NCI-H524 treated with DMSO at 0.1 percent for 48 hours (cell line): Measurements from ENCODE around the gene FBXL15.

Experiments
- DNase-seq: peaks from one replicate; lab custom pipeline; 2025; lab: John Stamatoyannopoulos, UW

FBXL15 gene, protein sequence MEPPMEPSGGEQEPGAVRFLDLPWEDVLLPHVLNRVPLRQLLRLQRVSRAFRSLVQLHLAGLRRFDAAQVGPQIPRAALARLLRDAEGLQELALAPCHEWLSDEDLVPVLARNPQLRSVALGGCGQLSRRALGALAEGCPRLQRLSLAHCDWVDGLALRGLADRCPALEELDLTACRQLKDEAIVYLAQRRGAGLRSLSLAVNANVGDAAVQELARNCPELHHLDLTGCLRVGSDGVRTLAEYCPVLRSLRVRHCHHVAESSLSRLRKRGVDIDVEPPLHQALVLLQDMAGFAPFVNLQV

DNA sequence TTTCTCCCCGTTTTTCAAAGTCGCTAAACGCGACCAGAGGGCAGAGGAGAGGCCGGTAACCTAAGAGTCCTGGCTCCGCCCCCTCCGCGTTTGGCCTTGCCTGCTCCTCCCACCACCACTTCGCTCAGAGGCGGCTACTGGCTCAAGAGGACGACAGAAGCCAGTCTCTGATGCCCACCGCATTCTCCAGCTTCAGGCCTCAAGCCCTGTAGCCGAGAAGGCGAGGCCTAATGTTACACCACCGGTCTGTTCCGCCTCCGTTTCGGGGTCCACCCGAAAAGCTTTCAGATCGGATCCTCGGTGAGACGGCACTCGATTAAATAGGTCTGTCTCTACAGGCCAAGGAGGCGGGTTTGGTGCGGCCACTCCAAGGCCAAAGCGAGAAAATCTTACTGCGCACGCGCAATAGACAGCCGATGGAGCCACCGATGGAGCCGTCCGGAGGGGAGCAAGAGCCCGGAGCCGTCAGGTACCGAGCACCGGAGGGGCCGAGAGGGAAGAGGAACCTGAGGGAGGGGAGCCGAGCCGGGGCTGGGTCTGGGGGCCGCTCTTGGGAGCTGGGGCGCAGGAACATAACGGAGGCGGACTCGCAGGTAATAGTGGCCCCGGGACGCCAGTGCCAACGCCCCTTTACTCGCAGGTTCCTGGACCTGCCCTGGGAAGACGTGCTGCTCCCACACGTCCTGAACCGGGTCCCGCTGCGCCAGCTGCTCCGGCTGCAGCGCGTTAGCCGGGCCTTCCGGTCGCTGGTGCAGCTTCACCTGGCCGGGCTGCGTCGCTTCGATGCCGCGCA, at the start of gene FBXL15:
Gene FBXL15 (plus strand): TSS at position 123 of the 793 bp plus-strand sequence. CDS start 294 bp downstream, at position 417.
- DNase-seq, result peak; percentile 52

DNA sequence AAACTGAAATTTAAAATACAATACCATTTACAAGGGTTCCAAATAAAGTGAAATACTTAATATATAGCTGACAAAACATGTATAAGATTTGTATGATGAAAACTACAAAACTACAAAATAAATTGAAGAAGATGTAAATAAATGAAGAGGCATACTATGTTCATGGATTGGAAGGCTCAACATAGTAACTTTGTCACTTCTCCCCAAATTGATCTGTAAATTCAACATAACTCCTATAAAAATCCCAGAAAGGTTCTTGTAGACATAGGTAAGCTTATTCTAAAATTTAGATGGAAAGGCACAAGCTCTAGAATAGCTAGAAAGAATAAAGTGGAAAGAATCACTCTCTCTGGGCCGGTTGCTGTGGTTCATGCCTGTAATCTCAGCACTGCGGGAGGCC, 49.3 kb upstream of the FBXL15 start:
- DNase-seq, result no peak

DNA sequence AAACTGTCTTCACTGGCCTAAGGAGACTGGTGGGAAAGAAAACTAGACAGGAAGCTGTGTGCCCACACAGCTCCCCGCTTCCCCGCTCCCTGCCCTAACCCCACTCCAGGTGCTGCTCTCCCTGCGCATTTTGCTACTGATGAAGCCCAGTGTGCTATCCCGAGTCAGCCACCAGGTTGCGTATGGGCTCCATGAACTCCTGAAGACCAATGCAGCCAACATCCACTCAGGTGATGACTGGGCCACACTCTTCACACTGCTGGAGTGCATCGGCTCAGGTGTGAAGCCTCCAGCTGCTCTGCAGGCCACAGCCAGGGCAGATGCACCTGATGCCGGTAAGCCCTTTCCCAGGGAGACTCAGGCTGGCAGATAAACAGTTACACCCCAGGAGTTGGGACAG, 45.4 kb upstream of the FBXL15 start:
- no peak for DNase-seq

DNA sequence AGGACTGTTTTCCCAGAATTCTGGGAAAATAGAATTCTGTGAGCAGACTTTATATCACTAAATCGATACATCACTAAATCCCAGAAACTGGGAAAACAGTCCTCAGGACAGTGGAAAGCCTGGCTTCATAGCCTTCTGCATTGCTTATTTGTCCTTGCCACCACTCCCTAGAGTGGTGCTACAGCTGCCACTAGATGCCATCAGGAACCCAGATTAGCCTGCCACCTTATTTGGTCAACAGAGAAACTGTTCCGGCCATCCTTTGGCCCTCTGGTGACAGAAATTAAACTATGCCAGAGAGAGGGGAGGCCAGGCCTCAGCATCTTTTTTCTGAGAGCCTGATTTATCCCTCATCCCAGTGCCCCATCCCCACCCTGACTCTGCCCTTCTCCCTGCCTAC, 44.8 kb upstream of the FBXL15 start:
- no peak for DNase-seq

DNA sequence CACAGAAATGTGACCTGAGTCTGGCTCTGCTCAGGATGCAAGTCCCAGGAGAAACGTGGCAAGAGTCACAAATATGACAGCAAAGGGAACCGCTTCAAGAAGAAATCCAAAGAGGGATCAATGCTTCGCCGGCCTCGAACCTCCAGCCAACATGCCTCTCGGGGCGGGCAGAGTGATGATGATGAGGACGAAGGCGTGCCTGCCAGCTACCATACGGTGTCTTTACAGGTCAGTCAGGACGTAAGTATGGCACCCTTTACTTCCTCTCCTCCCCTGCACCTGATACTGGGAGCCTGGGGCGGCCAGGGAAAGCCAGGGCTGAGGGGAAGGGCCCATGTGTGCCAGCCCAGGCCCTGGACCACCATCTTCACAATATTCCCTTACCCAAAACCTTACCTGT, 43.7 kb upstream of the FBXL15 start:
- no peak for DNase-seq

DNA sequence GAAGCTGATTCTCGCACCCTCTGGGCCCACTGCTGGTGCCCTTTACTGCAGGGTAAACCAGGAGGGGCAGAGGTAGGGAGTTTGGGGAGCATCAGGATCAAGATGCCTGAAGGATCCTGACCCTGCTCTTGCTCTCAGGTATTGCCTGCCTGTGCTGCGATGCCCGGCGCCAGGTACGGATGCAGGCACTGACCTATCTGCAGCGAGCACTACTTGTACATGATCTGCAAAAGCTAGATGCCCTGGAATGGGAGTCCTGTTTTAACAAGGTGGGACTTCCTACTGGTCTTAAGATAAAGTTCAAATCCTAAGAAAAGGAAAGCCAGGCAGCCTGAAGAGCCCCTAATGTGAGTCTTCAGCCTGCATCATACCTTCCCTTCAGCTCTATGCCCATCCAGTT, 41.3 kb upstream of the FBXL15 start:
- no peak for DNase-seq

DNA sequence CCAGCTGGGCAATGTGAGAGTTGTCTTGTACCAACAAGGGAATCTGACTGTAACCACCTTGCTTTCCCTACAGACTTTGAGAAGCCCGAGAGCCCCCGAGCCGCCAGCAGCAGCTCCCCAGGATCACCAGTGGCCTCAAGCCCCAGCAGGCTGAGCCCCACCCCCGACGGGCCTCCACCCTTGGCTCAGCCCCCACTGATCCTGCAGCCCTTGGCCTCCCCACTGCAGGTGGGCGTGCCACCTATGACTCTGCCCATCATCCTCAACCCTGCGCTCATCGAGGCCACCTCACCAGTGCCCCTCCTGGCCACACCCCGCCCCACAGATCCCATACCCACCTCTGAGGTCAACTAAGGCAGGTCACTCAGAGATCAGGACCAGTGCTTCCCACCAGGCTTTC, 38.7 kb upstream of the FBXL15 start:
- DNase-seq, result no peak

DNA sequence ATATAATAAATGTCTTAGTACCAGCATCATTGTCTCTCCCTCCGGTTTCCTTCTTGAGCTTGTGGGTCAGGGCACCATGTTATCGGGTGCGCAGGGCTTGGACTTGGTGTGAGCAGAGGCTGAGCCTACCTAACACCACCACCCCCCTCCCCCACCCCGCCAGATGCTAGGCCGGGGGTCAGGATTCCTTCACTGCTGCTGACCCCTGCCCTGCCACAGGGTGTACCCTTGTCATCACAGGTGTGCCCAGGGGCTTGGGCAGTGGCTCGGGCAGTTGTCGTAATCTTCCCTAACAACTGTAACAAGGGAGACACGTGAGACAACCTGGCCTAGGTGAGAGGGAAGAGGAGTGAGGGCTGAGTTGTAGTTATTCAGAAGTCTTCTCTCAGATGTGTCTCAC, 37.8 kb upstream of the FBXL15 start:
- DNase-seq, result no peak

DNA sequence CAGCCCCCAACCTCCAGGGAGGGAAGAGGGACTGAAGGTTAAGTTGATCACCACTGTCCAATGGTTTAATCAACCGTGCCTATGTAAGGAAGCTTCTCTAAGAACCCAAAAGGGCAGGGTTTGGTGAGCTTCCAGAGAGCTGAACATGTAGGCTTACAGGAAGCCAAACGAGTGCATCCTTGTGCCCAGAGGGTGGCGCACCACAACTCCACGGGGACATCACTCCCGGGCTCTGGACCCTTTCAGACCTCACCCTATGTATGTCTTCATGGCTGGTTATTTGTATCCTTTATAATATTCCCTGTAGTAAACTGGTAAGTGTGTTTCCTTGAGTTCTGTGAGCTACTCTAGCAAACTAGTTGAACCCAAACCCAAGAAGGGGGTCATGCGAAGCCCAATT, 36.6 kb upstream of the FBXL15 start:
- DNase-seq, result no peak

DNA sequence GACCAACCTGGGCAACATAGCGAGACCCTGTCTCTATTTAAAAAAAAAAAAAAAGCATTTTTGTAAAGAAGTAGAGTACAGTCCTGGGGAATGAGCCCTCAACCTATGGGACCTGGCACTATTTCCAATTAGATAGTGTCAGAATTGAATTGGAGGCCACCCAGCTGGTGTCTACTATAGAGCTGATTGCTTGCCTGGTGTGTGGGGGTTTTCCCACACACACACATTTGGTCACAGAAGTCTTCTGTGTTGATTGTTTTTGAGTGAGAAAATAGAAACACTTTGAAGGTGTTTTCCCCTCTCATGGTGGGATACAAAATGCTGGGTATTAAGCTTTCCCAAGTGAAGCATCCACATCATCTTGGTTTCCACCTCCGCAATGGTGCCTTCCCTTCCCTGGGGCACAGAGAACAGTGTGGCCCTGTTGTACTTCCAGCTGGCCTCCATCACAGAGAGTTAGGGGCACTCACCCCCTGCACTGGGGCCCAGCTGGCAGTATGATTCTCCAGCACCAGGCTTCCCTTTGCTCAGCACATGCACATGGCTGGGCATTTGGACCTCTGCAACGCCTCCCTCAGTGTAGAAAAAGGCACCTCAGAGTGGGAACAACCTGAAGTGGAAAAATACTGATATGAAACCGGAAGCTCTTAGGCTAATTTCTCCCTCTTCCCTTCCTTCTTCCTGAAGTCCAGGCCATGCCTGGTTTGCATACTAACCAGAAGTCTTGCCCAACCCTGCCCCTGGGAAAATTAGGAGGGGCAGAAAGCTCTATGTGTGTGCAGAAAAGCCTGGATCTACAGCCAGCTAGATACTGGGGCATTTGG, 35.8 kb upstream of the FBXL15 start:
- no peak for DNase-seq

DNA sequence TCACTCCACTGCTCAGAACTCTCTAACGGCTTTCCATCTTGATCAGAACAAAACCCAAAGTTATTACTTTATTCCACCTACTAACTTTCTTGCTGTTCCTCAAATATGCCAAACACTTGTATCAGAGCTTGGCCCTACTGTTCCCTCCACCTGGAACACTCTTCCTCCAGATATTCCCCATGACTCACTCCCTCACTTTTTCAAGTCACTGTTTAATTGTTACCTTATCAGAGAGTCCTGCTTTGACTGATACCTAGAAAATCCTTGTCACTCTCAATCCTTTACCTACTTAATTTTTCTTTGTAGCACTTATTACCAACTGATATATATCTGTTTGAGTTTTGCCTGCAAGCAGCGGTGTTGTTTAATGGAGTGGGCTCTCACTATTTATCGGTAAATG, 30.7 kb upstream of the FBXL15 start:
- DNase-seq, result no peak

DNA sequence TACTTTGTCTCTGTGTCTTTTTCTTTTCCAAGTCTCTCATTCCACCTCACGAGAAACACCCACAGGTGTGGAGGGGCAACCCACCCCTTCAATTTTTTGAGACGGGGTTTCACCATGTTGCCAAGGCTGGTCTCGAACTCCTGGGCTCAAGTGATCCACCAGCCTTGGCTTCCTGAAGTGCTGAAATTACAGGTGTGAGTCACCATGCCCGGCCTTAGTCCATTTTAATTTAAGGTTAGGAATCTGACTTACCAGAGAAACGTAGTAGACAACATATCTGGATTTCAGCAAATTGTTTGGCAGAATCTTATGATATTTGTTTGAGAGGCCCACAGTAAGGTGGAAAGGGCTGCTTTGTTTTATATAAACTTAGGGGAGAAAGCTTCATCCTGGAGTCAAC, 28.3 kb upstream of the FBXL15 start:
- DNase-seq, result no peak

DNA sequence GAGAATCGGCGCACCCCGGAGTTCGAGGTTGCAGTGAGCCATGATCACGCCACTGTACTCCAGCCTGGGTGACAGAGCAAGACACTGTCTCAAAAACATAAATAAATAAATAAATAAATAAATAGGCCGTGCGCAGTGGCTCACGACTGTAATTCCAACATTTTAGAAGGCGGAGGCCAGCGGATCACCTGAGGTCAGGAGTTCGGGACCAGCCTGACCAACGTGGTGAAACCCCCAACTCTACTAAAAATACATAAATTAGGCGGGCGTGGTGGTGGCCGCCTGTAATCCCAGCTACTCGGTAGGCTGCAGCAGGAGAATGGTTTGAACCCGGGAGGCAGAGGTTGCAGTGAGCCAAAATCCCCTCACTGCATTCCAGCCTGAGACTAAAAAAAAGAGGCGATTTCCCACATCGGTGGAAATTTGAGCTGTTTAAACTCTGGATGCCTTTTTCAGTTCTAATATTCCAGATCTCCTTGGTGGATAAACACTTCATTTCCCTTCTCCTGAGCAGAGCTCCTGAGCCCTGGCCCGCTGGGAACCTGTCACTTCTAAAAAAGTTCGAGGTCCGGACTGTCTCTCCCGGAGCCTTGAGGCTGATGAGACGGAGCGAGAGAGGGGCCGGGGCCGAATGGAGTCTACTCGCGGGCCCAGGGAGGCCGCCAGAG, 27.1 kb upstream of the FBXL15 start:
- DNase-seq, result no peak

DNA sequence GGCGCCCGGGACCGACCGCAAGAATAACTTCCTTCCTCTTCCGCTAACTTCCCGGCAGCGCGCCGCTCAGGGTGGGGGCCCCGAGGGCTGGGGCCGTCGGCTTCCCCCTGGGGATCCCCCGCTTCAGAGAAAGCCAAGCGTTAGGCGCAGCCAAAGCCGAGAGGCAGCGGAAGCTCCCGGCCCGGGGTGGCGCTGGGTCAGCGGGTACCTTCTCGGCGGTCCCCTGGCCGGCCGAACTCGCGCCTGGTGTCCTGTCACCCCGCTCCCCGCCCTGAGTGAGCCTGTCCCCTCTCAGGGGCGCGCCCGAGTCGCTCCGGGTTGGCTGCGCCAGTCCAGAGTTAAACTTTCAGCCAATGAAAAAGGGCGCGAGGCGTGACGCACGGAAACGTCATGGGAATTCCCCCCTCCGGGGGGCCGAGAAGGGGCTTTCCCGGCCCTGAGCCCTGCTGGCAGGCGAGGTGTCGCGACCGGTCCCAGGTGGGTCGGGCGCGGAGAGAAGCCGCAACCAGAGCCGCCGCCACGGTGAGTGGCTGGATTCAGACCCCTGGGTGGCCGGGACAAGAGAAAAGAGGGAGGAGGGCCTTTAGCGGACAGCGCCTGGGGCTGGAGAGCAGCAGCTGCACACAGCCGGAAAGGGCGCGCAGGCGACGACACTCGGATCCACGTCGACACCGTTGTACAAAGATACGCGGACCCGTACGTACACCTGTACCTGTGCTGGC, 26.4 kb upstream of the FBXL15 start:
- DNase-seq, result no peak

DNA sequence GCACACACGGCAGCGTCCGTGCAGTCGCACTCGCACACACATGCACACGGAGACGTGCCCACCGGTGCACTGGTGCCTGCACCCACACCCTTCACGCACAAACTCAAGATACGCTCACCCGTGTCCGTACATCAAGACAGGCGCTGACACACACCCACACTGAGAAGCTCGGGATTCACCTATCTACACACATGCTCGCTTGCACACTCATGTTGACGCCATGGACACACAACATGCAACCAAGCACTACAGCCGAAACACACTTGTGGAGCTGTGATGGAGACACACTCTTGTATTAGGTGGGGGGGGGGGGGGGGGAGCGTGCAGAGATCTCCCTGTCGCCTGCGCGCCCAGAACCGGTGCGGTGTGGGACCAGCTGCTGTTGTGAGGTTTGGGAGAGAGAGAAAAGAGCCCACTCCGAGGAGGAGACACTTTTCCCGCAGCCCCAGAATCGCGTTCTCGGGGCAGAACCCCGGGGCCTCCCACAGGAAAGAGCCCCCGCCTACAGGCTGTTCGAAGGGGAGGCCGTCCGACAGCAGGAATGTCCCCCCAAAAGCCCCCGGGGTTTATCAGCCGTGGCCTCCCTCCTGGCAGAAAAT, 25.7 kb upstream of the FBXL15 start:
- no peak for DNase-seq

DNA sequence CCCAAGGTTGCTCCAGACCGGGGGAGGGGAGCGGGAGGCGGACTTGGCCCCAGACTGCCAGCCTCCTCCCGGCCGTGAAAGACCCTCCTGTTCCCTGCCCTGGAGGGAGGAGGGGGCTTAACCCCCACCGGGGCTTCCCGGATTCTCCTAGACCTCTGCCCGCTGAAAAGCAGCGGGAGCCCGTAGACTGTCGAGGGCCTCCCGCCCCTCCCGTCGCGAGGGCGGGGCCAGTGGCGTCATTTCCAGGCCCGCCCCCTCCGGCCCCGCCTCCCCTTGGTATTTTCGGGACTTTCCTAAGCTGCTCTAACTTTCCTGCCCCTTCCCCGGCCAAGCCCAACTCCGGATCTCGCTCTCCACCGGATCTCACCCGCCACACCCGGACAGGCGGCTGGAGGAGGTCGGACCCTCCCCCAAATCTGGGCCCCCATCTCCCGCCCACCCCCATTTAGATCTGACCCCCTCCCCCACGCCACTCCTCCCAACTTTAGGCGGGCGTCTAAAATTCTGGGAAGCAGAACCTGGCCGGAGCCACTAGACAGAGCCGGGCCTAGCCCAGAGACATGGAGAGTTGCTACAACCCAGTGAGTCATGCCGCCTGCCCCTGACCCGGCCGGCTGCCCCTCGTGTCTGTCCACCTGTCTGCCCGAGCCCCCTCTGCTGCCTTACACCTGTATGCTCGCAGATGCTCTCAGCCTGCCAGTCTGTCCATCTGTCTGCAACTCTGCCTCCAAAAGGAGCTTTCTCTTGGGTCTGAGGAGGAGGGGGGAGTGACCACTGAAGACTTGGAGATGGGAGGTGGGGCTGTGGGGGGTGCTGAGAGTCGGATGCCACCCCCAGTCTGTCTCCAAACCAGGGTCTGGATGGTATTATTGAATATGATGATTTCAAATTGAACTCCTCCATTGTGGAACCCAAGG, 25.0 kb upstream of the FBXL15 start, which contains the start of gene NFKB2:
Gene NFKB2 (plus strand): TSS at position 306 of the 917 bp plus-strand sequence. CDS start 255 bp downstream, at position 561.
- DNase-seq, result no peak

DNA sequence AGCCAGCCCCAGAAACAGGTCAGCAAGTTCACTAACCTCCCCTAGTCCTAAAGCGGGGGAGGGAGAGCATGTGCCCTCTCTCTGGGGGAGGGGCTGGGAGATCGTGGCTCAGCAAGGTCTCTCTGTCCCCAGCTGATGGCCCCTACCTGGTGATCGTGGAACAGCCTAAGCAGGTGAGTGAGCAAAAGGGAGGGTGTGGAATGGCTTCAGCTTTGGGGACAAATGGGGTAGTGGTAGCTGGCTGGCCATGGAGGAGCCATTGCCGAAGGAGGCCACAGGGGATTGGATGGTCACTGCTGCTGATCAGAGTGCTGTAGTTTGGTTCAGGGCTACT, 24.4 kb upstream of the FBXL15 start:
- no peak for DNase-seq

DNA sequence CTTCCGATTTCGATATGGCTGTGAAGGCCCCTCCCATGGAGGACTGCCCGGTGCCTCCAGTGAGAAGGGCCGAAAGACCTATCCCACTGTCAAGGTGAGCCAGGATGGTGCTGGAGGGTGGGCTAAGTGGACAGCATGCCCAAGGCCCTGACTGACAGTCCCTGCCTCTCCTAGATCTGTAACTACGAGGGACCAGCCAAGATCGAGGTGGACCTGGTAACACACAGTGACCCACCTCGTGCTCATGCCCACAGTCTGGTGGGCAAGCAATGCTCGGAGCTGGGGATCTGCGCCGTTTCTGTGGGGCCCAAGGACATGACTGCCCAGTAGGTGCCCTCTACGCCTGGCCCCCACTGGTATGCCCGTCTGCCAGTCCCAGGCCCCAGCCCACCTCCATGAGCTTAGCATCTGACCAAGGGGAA, 23.9 kb upstream of the FBXL15 start:
- DNase-seq, result no peak

DNA sequence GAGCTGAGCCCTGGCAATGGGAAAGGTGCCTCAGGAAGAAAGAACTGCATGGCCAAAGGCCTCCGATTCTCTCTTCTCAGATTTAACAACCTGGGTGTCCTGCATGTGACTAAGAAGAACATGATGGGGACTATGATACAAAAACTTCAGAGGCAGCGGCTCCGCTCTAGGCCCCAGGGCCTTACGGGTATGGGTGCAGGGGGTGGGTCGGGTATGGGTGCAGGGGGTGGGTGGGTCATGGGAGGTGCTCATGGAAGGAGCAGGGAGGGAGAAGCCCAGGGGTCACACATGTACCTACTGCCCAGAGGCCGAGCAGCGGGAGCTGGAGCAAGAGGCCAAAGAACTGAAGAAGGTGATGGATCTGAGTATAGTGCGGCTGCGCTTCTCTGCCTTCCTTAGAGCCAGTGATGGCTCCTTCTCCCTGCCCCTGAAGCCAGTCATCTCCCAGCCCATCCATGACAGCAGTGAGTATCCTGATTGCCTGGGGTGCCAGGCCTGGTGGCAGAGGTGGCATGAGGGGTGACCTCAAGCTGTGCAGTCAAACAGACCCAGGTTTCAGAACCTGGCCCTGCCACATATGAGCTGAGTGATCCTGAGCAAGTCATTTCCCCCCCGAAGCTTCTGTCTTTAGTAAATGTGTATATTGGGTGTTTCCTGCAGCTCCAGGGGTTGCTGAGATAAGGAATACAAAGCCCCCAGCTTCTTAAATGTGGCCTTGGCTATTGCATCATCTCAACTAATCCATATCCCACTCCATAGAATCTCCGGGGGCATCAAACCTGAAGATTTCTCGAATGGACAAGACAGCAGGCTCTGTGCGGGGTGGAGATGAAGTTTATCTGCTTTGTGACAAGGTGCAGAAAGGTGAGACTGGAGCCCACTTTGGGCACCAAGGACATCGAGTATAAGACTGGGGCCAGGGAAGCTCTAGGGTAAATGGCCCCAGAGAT, 23.1 kb upstream of the FBXL15 start:
- DNase-seq, result no peak
